Gastroesophageal sphincter (tissue), 4 donors: ENCODE data around the gene PLXNB1. TPM values are rescaled to one million over a fixed set of nuclear protein-coding genes. Genes with fewer than 3 reads are reported as not detected.

ENCODE experiments used
- ATAC-seq: fragments of 150-250 bp; one replicate; pipeline ENCODE4 v1.9.1; 2016; ENCODE audit warnings: mild to moderate bottlenecking, moderate library complexity
- H3K27ac ChIP-seq, 4 donors: fragments of 200-600 bp; sonication (generic) in 3 of 4; 1 replicate in 3 of 4; 2 replicates in 1 of 4; pipeline ENCODE4 v1.5.1; 2016 to 2019
- H3K27me3 ChIP-seq: fragments of 200-600 bp; sonication (generic); one replicate; pipeline ENCODE4 v1.5.1; 2019
- H3K36me3 ChIP-seq, 2 donors: fragments of 200-600 bp; sonication (generic); one replicate each; pipeline ENCODE4 v1.5.1; 2019; ENCODE audit warnings: control low read depth in 1 of 2
- H3K4me1 ChIP-seq, 3 donors: fragments of 200-600 bp; sonication (generic); 1 replicate in 2 of 3; 2 replicates in 1 of 3; pipeline ENCODE4 v1.5.1; 2016 to 2019; ENCODE audit warnings: control low read depth in 2 of 3
- H3K4me3 ChIP-seq, 2 donors: fragments of 200-600 bp; sonication (generic); one replicate each; pipeline ENCODE4 v1.5.1; 2019; ENCODE audit warnings: mild to moderate bottlenecking in 1 of 2, moderate library complexity in 1 of 2
- H3K9me3 ChIP-seq, 3 donors: fragments of 200-600 bp; sonication (generic); one replicate each; pipeline ENCODE4 v1.5.1; 2017 to 2019; ENCODE audit warnings: control low read depth in 2 of 3
- CTCF ChIP-seq, 4 experiments: fragments of 200-600 bp in 2 of 4; fragments of 450-650 bp in 2 of 4; sonication (generic) in 1 of 4; IDR thresholded peaks; one replicate each; pipeline ENCODE4 v1.5.1; 2017 to 2019; ENCODE audit warnings: antibody characterized with exemption in 4 of 4, mild to moderate bottlenecking in 2 of 4, moderate library complexity in 2 of 4
- EP300 ChIP-seq: sonication (generic); formaldehyde crosslinking; IDR thresholded peaks from one replicate; pipeline ENCODE4 v1.6.1; 2017; ENCODE audit warnings: antibody characterized with exemption, mild to moderate bottlenecking
- POLR2A ChIP-seq, 2 donors: fragments of 450-650 bp; IDR thresholded peaks; one replicate each; pipeline ENCODE4 v1.6.1; 2017; ENCODE audit warnings: antibody characterized with exemption in 2 of 2, mild to moderate bottlenecking in 2 of 2, moderate library complexity in 1 of 2
- POLR2AphosphoS5 ChIP-seq: sonication (generic); formaldehyde crosslinking; IDR thresholded peaks from one replicate; pipeline ENCODE4 v1.6.1; 2017; ENCODE audit warnings: antibody characterized with exemption
- WGBS, 2 donors: methylation state at CpG; one replicate each; pipeline ENCODE4 v1.1.5; 2018; ENCODE audit warnings: low coverage in 1 of 2; 5-methylcytosine and 5-hydroxymethylcytosine counted together
- total RNA-seq, 4 donors: library from RNA; depleted of rRNA; stranded (reverse); fragments of >200 nt; gene quantifications; one replicate each; pipeline ENCODE4 v1.1.0, GENCODE V29; 2016

Gene PLXNB1
- total RNA-seq, 4 donors from 2014 or later = 125 to 186 (median 147) TPM

GRCh38 chr3:48467110-48467454 is 37.2 kb upstream of the PLXNB1 start:
- Histone ChIP-seq H3K27ac (peak overlapping the region; percentile 92 to 98 (median 97)), H3K27me3 (no peaks in the 10 kb centered on the region), H3K36me3 (peaks cover 0 to 53% of the 10 kb centered on the region in 2 donors), H3K4me1 (peaks cover 4 to 77% (median 60%) of the 10 kb centered on the region in 3 donors), H3K4me3 (peak overlapping the region in 1 of 2 donors; percentile 57), H3K9me3 (no peaks in the 10 kb centered on the region)
- no peak for ATAC-seq
- no CpG with 5 or more reads among the region's 9 CpGs for WGBS, 2 donors
- TF ChIP-seq POLR2AphosphoS5 = no peak
- no peak for TF ChIP-seq CTCF (IDR thresholded peaks at IDR 0.05)
- TF ChIP-seq EP300 = no peak
- TF ChIP-seq POLR2A (IDR thresholded peaks at IDR 0.05) = no peak

DNA sequence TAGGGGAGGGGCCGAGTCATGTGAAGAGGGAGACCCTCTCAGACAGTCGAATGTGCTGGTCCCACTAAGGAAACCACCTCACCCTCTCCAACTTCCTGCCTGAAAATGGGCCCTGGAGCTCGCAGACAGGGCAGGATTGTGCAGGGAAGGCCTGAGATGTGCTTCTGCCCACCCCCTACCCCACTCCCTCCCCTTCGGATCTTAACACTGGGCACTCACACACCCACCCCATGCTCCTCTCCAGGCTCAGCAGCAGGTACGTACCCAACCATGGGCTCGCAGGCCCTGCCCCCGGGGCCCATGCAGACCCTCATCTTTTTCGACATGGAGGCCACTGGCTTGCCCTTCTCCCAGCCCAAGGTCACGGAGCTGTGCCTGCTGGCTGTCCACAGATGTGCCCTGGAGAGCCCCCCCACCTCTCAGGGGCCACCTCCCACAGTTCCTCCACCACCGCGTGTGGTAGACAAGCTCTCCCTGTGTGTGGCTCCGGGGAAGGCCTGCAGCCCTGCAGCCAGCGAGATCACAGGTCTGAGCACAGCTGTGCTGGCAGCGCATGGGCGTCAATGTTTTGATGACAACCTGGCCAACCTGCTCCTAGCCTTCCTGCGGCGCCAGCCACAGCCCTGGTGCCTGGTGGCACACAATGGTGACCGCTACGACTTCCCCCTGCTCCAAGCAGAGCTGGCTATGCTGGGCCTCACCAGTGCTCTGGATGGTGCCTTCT is 36.7 kb upstream of the PLXNB1 start:
- Histone ChIP-seq H3K4me1 (peaks cover 4 to 72% (median 55%) of the 10 kb centered on the region in 3 donors), H3K4me3 (peak overlapping the region; percentile 28 to 57), H3K36me3 (peaks cover 0 to 58% of the 10 kb centered on the region in 2 donors), H3K27me3 (no peaks in the 10 kb centered on the region), H3K9me3 (no peaks in the 10 kb centered on the region), H3K27ac (peak overlapping the region; percentile 92 to 98 (median 97))
- WGBS, 2 donors = no CpG with 5 or more reads among the region's 19 CpGs
- peak; percentile 2 for ATAC-seq
- TF ChIP-seq POLR2A (IDR thresholded peaks at IDR 0.05) = no peak
- TF ChIP-seq EP300 = no peak
- TF ChIP-seq CTCF (IDR thresholded peaks at IDR 0.05) = no peak
- no peak for TF ChIP-seq POLR2AphosphoS5

DNA sequence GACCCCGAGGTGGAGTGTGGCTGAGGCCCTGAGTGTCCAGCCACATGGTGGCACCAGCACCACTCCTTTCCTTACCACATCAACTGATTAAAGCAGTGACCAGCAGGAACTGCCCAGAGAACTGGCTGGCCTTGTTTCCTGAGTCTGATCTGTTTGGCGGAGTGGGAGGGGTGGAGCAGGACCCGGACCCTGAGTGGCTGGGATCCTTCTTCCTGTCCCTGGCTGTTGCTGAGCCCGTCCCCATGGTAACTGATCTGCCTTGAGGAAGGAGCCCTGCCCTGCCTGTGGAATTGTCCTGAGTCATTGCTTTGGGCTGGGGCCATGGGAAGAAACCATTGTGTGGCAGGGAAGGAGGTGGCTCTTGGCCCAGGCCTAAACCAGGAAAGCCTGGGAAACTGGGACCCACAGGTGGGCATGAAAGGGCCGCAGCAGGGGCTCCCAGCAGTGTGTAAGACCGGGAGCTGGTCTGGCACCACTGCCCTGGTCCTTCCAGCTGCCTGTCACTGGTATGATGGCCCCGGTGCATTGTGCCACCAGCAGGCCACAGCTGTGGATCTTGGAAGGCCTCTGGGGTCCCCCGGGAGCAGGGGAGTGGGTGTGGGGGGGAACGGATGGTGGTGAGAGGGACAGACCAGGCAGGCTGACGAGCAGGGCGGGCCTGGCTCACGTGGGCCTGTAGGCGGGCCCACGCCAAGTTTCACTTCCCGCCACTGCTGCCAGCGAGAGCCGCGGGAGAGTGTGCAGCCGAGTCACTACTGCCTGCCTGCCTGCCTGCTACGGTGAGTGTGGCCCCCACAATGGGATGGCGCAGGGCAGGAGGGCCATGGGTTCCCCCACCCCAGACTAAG is 35.9 kb upstream of the PLXNB1 start:
- peak overlapping the region; percentile 28 to 57 for H3K4me3 ChIP-seq
- TF ChIP-seq CTCF (IDR thresholded peaks at IDR 0.05) (peak in 3 of 4 experiments; percentile 82 to 88 (median 84)), EP300 (no peak), POLR2AphosphoS5 (peak; percentile 94), POLR2A (IDR thresholded peaks at IDR 0.05) (peak; percentile 79 to 88)
- WGBS, 2 donors = no CpG with 5 or more reads among the region's 21 CpGs
- H3K4me1 ChIP-seq = peaks cover 4 to 64% (median 50%) of the 10 kb centered on the region in 3 donors
- peak; percentile 97 for ATAC-seq
- peaks cover 0 to 65% of the 10 kb centered on the region in 2 donors for H3K36me3 ChIP-seq
- H3K9me3 ChIP-seq = no peaks in the 10 kb centered on the region
- H3K27me3 ChIP-seq = no peaks in the 10 kb centered on the region
- H3K27ac ChIP-seq = peak overlapping the region; percentile 92 to 98 (median 97)

- TF ChIP-seq CTCF (IDR thresholded peaks at IDR 0.05) (no peak), POLR2AphosphoS5 (no peak), EP300 (no peak), POLR2A (IDR thresholded peaks at IDR 0.05) (no peak)
- H3K36me3 ChIP-seq = peaks cover 0 to 66% of the 10 kb centered on the region in 2 donors
- ATAC-seq = no peak
- no peak overlapping the region for H3K4me3 ChIP-seq
- H3K27ac ChIP-seq = peak overlapping the region; percentile 70 to 98 (median 97)
- H3K9me3 ChIP-seq = no peaks in the 10 kb centered on the region
- peaks cover 4 to 58% (median 45%) of the 10 kb centered on the region in 3 donors for H3K4me1 ChIP-seq
- WGBS, 2 donors = 10% methylated on average over 2 of the region's 7 CpGs; no CpG with 5 or more reads in 1 of the 2 donors
- H3K27me3 ChIP-seq = no peaks in the 10 kb centered on the region
Measured at GRCh38 chr3:48465237-48465530, 35.3 kb upstream of the PLXNB1 start.
